AG04449 (cell line): ENCODE measurements around the gene ETHE1.
A peak's percentile ranks its signal among the peaks of the same experiment; 100 is the strongest.

Experiments
- CTCF ChIA-PET: fragments of 350-600 bp; formaldehyde crosslinking; extraction: SDS; loops from one replicate; lab custom pipeline; 2021; ENCODE audit warnings: antibody characterized with exemption; lab: Yijun Ruan, JAX
- POLR2A ChIA-PET: fragments of 400-600, 350-600 bp; formaldehyde crosslinking; extraction: SDS; loops from one replicate; lab custom pipeline; 2020; ENCODE audit warnings: antibody characterized with exemption, inconsistent platforms; lab: Yijun Ruan, JAX
- DNase-seq: peaks from one replicate; pipeline ENCODE4 v3.0.0-alpha.2; 2010; ENCODE audit warnings: low read depth, low spot score
- H3K4me3 ChIP-seq: 2 replicates; pipeline ENCODE4 v1.5.1; 2011; ENCODE audit warnings: low read depth, mild to moderate bottlenecking, control low read depth, low read length
- TF ChIP-seq, protein P1 (sequence below): IDR thresholded peaks from one replicate; pipeline ENCODE4 v1.5.1; 2011; ENCODE audit warnings: mild to moderate bottlenecking, moderate library complexity, low read length, control low read depth, inconsistent platforms; ENCODE audit not compliant: insufficient read depth; ENCODE audit errors: missing control alignments

ETHE1 gene

DNA sequence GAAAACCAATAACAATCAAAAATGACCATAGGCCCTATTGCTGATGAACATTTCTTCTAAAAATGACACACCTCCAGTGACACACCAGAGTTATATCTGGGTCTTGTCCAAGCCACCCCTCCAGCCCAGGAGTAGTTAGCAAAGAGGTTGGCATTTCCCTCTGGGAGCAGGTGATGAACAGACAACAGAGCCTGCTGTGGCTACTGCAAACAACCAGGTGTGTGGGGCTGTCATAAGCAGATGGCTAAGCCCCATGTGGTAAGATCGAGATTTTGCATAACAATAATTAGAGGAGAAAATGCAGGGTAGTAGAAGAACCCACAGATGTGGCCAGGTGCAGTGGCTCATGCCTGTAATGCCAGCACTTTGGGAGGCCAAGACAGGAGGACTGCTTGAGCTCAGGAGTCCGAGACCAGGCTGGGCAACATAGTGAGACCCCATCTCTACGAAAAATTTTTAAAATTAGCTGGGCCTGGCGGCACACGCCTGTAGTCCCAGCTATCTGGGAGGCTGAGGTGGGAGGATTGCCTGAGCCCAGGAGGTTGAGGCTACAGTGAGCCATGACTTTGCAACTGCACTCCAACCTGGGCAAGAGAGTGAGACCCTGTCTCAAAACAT, 43.3 kb upstream of the ETHE1 start:
- H3K4me3 ChIP-seq, result no peak overlapping the region
- TF ChIP-seq, protein P1, sequence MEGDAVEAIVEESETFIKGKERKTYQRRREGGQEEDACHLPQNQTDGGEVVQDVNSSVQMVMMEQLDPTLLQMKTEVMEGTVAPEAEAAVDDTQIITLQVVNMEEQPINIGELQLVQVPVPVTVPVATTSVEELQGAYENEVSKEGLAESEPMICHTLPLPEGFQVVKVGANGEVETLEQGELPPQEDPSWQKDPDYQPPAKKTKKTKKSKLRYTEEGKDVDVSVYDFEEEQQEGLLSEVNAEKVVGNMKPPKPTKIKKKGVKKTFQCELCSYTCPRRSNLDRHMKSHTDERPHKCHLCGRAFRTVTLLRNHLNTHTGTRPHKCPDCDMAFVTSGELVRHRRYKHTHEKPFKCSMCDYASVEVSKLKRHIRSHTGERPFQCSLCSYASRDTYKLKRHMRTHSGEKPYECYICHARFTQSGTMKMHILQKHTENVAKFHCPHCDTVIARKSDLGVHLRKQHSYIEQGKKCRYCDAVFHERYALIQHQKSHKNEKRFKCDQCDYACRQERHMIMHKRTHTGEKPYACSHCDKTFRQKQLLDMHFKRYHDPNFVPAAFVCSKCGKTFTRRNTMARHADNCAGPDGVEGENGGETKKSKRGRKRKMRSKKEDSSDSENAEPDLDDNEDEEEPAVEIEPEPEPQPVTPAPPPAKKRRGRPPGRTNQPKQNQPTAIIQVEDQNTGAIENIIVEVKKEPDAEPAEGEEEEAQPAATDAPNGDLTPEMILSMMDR, result no peak
- ChIA-PET CTCF (interaction anchor here (1.0 to 2.7 kb wide), 6 partner anchors 13 to 35 kb away, joined by 3 to 16 read pairs (median 5); no protein-coding TSS in a partner anchor), POLR2A (no interaction called here)
- no peak for DNase-seq

DNA sequence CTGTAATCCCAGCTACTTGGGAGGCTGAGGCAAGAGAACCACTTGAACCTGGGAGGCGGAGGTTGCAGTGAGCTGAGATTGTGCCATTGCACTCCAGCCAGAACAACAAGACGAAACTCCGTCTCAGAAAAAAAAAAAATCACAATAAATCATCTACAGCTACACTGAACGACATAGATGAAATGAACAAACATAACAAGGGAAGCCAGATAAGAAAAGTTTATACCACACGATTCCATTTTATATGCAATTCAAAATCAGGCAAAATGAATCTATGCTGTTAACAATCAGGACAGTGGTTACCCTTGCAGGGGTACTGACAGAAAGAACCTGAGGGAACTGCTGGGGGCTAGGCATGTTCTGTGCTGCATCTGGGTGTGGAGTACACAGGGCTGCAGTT, 42.7 kb upstream of the ETHE1 start:
- ChIA-PET POLR2A (no interaction called here), CTCF (interaction anchor here (1.4 to 2.7 kb wide), 4 partner anchors 12 to 35 kb away, joined by 4 to 9 read pairs (median 5); no protein-coding TSS in a partner anchor)
- TF ChIP-seq, protein P1, result no peak
- no peak for DNase-seq
- no peak overlapping the region for H3K4me3 ChIP-seq

DNA sequence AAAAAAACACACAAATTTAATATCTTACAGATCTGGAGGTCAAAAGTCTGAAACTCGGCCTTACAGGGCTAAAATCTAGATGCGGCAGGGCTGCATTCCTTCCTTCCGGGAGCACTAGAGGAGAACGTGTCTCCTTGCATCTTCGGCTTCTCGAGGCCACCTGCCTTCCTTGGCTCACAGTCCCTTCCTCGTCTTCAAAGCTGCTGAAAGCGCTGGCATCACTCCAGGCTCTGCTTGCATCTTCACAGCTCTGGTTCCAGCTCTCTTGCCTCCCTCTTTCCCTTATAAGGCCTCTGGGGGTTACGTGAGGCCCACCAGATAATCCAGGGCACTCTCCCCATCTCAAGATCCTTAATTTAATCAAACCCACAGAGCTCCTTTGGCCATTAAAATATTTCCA, 37.8 kb upstream of the ETHE1 start:
- CTCF ChIA-PET, result interaction anchor here (0.6 to 5.8 kb wide), 3 partner anchors 11 to 117 kb away, joined by 3 to 45 read pairs (median 6); no protein-coding TSS in a partner anchor
- POLR2A ChIA-PET, result interaction anchor here (0.6 kb wide), 1 partner anchor 29 kb away, joined by 4 read pairs; no protein-coding TSS in a partner anchor
- H3K4me3 ChIP-seq, result no peak overlapping the region
- TF ChIP-seq, protein P1, result no peak
- no peak for DNase-seq

DNA sequence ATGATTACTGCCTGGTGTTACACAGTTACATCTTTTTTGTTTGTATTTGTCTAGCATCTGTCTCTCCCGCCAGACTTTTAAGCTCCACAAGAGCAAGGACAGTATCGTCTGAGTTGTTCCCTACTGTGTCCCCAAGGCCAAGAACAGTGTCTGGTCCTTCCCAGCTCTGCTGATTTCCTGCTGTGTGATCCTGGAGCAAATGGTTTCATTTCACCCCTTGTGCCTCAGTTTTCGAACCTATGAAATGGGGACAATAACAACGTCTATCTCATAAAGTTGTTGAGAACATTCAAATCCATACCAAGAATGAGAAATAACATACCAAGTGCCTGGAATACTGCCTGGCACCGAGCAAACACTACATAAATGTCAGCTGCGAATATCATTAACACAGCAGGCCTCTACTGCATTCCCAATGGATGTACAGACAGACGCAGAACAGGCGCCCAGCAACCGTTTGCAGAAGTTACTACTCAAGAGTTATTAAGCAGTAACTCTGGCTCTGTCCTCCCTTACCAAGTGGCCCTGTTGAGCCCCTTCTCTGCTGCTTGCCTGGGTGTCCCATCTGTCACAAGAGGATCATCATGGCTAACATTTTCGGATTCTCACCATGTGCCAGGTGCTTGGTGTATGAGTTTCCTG, 36.9 kb upstream of the ETHE1 start:
- POLR2A ChIA-PET, result no interaction called here
- TF ChIP-seq, protein P1, result no peak
- CTCF ChIA-PET, result interaction anchor here (0.8 to 5.8 kb wide), 3 partner anchors 9 to 28 kb away, joined by 3 to 45 read pairs (median 6); no protein-coding TSS in a partner anchor
- no peak for DNase-seq
- no peak overlapping the region for H3K4me3 ChIP-seq

DNA sequence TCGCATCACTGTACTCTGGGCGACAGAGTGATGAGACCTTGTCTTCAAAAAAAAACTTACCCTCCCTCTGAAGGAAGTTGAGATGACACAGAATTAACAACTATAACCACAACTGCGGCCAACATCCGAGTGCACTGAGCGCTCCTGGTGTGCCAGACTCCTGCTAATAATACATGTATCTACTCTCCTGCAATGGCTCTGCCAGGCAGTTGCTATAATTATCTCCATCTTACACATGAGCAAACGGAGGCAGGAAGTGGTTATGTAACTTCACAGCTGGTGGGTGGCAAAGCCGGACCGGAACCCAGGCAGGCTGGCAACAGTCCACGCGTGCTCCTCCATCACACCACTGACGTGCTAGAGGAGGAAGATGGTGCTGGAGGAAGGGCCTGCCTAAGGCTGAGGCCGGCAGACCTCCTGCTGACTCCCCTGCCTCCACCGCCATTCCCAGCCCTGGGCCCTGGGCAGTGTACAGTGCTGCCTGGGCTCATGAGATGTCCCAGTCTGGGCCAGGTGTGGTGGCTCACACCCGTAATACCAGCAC, 35.8 kb upstream of the ETHE1 start:
- no peak overlapping the region for H3K4me3 ChIP-seq
- CTCF ChIA-PET, result interaction anchor here (1.7 to 5.8 kb wide), 2 partner anchors 9 to 27 kb away, joined by 6 to 45 read pairs; no protein-coding TSS in a partner anchor
- peak; percentile 76 for DNase-seq
- TF ChIP-seq, protein P1, result no peak
- POLR2A ChIA-PET, result interaction anchor here (0.8 to 0.9 kb wide), 2 partner anchors 26 to 30 kb away, joined by 3 read pairs; partner anchors contain the start of gene ZNF575
